Measurements from ENCODE around the gene CAPN9.
"Not testable (repeated sequence)": the region's sequence is repeated elsewhere in the genome, so short reads cannot be mapped to it uniquely, and the experiment has no call there.

CAPN9 gene

DNA sequence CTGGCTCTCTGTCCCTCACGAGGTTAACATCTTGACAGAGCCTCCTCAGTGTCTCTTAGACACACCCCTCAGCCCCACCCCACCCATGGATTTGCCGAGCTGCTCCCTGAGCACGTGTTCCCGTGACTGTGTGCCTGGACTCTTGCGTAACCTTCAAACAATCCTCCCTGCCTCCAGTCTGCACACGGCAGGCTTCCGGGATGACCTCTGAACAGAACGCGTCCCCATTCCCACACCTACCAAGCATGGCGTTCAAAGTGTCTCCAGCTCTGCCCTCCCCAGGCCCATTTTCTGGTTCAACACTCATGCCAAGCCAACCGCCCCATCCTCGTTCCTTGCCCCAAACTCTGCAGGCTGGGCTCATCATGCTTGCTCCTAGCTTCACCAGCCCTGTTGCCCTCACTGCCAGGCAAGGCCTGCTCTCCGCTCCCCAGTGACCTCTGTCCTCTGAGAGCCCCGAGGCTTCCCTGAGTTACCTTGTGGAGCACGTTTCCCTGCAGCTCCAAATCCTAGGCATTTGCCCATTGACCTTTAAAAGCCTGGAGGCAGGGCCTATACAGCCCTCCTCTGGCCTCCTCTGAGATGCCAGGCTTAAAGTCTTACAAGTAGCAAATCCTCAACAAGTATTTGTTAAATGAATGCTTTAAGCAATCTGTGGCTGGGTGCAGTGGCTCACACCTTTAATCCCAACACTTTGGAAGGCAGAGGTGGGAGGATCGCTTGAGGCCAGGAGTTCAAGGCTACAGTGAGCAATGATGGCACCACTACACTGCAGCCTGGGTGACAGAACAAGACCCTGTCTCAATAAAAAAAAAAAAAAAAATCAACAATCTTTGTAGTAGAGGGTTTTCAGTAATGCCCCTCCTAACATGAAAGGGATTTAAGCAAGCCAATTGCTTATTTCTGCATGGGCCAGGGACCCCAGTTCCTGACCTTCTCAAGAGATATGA lies 38.3 kb upstream of the CAPN9 start:
- no peak overlapping the region for H3K4me3 ChIP-seq (ENCODE audit: low read length)
- no peak for DNase-seq (ENCODE audit: low read depth, low spot score)

GRCh38 chr1:230709619-230710542 lies 37.3 kb upstream of the CAPN9 start:
- H3K4me3 ChIP-seq (ENCODE audit: low read length): no peak overlapping the region
- DNase-seq (ENCODE audit: low read depth, low spot score): no peak

DNA sequence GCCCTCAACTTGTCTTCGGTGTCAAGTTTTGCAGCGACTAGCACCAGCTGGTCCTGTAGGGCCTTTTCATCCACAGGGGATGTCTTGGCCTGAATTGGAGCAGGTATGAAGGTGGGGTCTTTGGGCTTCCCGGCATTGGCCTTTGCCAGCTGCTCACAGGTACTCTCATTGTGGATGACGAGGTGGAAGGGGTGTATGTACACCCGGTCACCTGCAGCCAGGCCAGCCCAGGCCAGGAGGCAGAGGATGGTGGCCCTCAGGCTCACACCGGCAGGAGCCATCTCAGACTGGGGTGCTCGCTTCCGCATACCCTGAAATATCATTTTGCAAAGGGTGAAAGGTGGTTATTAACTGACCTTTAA lies 36.7 kb upstream of the CAPN9 start:
- no peak for DNase-seq (ENCODE audit: low read depth, low spot score)
- H3K4me3 ChIP-seq (ENCODE audit: low read length): no peak overlapping the region

DNA sequence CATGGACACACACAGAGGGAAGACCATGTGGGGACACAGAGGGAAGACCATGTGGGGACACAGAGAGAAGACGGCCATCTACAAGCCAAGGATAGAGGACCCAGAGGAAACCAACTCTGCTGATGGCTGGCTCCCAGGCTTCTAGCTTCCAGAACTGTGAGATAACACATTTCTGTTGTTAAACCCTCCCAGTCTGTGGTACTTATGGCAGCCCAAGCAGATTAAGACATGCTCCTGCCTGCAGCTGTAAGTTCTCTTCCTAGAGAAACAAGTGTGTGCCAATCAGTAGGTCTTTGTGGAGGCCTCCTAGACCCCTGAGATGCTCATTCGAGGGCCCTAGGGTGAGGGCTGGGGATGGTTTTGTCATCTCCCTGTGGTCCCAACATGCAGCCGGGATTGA lies 35.9 kb upstream of the CAPN9 start:
- no peak overlapping the region for H3K4me3 ChIP-seq (ENCODE audit: low read length)
- no peak for DNase-seq (ENCODE audit: low read depth, low spot score)

DNA sequence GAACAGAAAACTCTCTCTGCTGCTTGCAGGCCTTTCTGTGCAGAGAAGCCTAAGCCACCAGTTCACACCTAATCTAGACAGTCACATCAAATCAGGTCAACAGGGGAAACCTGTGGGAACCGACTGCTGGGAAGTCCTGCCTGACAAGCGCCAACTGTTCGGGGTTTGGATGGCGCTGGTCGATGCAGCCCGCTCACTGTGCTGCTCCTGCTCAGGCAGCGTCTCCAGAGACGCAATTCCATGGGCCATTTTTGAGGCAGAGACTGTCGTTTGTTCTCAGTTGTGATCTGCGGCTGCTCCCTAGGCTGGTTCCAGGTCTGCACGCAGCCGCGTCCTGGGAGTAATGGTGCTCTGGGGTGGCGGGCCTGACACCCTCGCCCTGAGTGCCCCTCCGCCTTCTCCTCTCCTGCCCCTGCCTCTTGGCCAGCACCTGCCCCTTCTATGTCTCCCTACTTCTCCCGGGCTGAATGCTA lies 34.7 kb upstream of the CAPN9 start:
- no peak overlapping the region for H3K4me3 ChIP-seq (ENCODE audit: low read length)

GRCh38 chr1:230713138-230713537 lies 34.0 kb upstream of the CAPN9 start:
- H3K4me3 ChIP-seq (ENCODE audit: low read length): no peak overlapping the region
- DNase-seq (ENCODE audit: low read depth, low spot score): no peak

More for the DNA sequence above, 34.7 kb upstream of the CAPN9 start:
- no peak for DNase-seq (ENCODE audit: low read depth, low spot score)

DNA sequence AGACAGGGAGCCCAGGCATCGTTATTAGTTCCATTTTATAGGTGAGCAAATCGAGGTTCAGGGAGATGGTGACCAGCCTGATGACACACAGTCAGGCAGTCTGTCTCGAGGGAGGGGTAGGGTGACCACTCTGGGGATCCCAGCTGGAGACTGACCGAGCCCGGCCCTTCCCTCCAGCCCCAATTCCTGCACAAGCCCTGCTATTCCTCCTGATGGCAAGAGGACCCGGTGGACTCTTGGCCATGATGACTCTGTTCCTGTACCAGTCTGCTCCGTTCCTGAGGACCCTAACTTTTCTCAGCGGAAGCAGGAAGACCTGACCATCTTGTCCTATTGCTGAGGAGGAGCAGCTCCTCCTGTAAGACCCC lies 33.7 kb upstream of the CAPN9 start:
- no peak for DNase-seq (ENCODE audit: low read depth, low spot score)
- H3K4me3 ChIP-seq (ENCODE audit: low read length): no peak overlapping the region

DNA sequence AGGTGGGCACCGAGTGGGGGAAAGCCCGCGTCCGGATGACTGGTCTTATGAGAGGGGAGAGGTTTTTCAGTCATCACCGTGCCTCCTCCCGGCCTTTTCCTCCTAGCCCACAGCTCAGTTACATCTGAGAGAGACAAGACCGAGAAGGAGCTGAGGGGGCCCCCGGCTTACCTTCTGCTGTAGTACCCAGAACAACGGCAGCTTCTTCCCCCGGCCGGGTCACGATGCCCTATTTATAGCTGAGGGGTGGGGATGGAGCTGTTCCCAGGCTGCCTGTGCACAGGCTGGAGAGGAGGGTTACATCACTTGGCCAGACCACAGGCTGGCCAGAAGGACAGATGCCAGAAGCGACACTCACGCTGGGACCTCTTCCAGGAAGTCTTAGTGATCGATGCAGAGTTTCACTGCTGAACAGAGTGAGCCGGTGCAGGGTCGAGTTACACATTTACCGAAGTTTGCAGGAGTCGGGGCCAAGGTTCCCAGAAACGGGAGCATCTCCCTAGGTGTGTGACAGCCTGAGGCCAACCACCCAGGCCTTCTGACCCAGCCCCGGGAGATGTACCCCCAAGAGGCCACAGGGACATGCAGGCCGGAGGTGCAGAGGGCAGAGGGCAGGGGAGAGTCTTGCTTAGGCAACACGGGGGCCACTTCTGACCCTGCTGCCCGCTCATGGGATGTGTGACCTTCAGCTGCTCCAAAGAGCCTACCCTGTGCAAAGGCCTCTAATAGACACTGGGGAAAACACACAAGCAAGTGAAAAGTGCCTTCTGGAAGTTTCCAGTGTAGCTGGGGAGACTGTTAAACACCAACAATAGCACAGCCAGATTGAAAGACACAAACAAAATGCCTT lies 33.0 kb upstream of the CAPN9 start, which contains the start of gene AGT:
TSS of gene AGT (minus strand) at position 208 of the 850 bp plus-strand sequence. CDS start 3,299 bp downstream, outside the sequence.
- DNase-seq (ENCODE audit: low read depth, low spot score): no peak

DNA sequence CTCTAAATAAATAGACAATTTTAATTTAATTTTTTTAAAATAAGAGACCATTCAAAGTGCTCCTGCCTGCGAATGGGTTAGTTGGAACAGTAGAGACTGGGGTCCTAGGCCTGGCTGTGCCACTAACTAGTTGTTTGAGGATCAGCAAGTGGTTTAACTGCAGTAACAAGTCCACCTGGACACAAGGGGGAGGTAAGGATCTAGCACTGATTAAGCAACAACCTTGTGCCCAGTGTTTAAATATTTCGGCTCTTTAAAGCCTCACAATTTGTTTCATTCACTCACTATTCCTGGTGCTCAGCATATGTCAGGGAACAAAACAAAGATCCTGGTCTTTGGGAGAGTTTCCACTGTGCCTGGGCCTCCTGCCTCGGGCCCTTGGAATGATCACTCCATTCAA lies 31.7 kb upstream of the CAPN9 start:
- H3K4me3 ChIP-seq (ENCODE audit: low read length): no peak overlapping the region
- no peak for DNase-seq (ENCODE audit: low read depth, low spot score)

More for the DNA sequence above, 33.0 kb upstream of the CAPN9 start, which contains the start of gene AGT:
- H3K4me3 ChIP-seq (ENCODE audit: low read length): no peak within 1 kb of the TSS

- not testable (repeated sequence) for H3K4me3 ChIP-seq (ENCODE audit: low read length); DNase-seq (ENCODE audit: low read depth, low spot score)
Measured at GRCh38 chr1:230716453-230716852, 30.7 kb upstream of the CAPN9 start.

- DNase-seq (ENCODE audit: low read depth, low spot score): no peak
- no peak overlapping the region for H3K4me3 ChIP-seq (ENCODE audit: low read length)
Measured at GRCh38 chr1:230717251-230717650, 29.9 kb upstream of the CAPN9 start.

DNA sequence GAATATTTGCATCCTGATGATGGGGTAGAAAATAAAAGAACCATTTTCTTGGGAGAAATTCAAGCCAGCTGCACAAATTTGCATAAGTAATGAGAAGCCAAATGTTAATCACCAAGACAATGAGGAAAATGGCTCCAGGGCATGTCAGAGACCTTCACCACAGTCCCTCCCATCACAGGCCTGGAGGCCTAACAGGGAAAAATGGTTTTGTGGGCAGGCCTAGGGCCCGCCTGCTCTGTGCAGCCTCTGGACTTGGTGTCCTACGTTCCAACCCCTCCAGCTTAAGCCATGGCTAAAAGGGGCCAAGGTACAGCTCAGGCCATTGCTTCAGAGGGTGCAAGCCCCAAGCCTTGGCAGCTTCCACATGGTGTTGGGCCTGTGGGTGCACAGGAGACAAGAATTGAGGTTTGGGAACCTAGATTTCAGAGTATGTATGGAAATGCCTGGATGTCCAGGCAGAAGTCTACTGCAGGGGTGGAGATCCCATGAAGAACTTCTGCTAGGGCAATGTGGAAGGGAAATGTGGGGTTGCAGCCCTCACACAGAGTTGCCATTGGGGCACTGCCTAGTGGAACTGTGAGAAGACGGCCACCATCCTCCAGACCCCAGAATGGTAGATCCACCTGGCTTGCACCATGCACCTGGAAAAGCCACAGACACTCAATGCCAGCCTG lies 25.2 kb upstream of the CAPN9 start:
- not testable (repeated sequence) for DNase-seq (ENCODE audit: low read depth, low spot score); H3K4me3 ChIP-seq (ENCODE audit: low read length)

DNA sequence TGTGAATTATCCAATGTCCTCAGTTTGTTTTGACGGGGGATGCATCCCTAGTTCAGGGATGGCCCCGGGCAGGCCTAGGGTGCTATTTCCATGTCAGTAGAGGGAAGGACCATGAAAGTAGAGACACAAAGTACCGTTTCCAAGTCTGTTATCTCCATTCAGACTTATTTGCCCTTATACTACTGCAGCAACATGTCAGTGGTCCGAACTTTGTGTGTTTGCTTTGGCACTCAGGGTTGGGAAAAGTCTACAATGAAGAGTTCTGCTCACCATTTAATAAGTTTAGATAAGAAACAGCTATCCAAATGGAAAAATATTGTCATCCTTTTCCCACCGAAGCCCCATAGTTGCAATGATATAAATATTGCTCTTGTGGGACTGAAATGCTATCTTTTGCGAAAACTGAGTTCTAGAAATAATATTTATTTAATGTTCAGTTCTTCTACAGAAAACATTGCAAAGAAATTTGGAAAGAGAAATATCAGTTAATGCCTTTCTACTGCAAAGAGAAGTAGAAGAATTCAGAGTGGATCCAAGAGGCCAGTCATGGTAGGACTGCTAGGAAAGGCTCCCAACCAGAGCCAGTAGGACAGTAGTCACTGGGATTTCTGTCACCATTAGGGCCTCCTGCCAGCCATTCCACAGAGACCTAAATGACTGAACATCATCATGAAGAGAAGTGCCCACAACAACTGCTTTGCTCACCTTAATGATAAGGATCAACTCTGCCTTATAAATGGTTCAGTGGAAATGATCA lies 21.8 kb upstream of the CAPN9 start:
- no peak for DNase-seq (ENCODE audit: low read depth, low spot score)
- H3K4me3 ChIP-seq (ENCODE audit: low read length): no peak overlapping the region

DNA sequence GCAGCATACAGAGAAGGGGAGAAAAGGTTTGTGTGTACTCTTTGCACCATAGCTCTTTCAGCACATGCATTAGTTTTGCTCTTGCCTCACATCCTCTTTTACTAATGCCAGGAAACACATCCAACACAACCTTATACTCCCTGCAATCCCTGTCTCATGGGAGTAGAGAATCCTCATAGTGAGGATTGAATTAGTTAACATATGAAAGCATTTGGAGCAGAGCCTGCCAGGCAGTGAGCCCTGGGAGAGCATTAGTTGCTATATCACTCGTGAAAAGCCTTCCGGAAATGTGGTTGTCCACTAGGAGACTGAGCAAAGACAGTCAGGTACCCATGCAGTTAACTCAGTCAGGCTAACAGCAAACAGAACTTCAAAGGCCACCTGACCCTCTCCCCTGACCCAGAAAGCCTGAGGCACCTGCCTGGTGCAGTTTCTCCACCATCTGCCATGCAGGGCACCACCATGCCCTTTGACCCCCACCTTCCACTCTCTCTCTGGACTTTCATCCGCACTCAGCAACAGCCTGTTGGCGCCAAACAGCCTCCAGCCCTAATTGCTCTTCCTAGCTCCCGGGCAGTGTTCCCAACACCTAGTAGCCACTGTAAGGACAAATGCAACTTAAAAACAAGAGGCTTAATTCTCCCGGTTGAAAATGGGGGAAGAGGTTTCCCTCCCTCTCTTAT lies 18.3 kb upstream of the CAPN9 start:
- DNase-seq (ENCODE audit: low read depth, low spot score): no peak

DNA sequence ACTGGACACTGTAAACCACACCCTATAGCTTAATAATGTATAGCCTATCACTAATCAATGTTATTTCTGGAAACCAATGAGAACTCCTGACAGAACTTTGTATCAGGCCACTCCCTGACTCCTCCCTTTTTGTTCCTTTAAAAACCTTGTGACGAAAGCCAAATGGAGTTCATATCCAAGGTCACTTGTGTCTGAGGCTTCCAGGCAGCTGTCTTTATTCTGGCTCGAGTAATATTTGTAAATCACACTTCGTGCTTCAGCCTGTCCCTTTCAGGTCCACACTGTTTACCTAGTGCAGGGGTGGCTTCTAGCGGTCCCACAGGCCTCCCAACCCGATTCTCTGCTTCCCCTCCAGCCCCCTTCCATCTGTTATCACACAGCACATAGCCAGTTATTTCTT lies 16.2 kb upstream of the CAPN9 start:
- no peak for DNase-seq (ENCODE audit: low read depth, low spot score)
- no peak overlapping the region for H3K4me3 ChIP-seq (ENCODE audit: low read length)

More for the DNA sequence above, 18.3 kb upstream of the CAPN9 start:
- H3K4me3 ChIP-seq (ENCODE audit: low read length): no peak overlapping the region

GRCh38 chr1:230735447-230735846 lies 11.7 kb upstream of the CAPN9 start:
- no peak for DNase-seq (ENCODE audit: low read depth, low spot score)
- no peak overlapping the region for H3K4me3 ChIP-seq (ENCODE audit: low read length)

GRCh38 chr1:230737622-230738262 lies 9.4 kb upstream of the CAPN9 start:
- DNase-seq (ENCODE audit: low read depth, low spot score): no peak
- H3K4me3 ChIP-seq (ENCODE audit: low read length): no peak overlapping the region

All from Jurkat, Clone E6-1 (cell line).